Hematopoietic multipotent progenitor cell treated with erythropoietin and hydrocortisone succinate and interleukin-3 and kit ligand, for 4 days (in vitro differentiated cells): ENCODE measurements around the gene NR2F1-AS1.
A peak's percentile ranks its signal among the peaks of the same experiment; 100 is the strongest.

Source experiments
- DNase-seq: peaks from one replicate; pipeline ENCODE4 v3.0.0-alpha.2; 2015

The NR2F1-AS1 gene

DNA sequence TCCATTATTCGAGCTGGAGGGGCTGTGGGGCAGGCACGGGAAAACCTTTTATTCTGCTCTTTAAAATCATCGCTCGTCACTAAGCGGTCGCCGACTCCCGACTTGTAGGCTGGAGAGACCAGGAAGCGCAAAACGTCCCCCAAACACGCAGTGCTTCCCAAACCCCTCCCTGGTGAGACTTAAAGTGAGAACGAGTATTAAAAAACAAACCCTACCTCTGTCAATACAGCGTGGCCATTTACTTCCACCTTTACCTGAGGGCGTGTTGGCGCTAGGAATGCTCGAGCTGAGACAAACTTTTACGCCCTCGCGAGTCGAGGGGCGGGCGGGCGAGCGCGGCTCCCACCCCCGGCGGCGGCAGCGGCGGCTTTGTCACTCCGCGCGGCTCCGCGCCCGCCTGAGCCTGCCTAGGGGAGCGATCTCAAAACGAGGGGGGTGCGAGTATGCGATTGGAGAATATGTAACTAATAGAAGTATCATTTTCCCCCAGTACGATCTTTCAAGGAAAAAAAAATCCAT, at the start of gene NR2F1-AS1:
TSS of gene NR2F1-AS1 (minus strand) at position 293 of the 519 bp plus-strand sequence.
- no peak for DNase-seq

DNA sequence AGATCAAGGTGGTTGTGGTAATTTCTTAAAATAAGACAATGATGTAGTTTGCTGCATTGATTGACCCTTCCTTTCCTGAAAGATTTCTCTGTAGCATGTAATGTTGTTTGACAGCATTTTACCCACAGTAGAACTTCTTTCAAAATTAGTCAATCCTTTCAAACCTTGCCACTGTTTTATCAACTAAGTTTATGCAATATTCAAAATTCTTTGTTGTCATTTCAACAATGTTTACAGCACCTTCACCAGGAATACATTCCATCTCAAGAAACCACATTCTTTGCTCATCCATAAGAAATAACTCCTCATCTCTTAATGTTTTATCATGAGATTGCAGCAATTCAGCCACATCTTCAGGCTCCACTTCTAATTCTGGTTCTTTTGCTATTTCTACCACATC, 45.8 kb upstream of the NR2F1-AS1 start:
- no peak for DNase-seq

DNA sequence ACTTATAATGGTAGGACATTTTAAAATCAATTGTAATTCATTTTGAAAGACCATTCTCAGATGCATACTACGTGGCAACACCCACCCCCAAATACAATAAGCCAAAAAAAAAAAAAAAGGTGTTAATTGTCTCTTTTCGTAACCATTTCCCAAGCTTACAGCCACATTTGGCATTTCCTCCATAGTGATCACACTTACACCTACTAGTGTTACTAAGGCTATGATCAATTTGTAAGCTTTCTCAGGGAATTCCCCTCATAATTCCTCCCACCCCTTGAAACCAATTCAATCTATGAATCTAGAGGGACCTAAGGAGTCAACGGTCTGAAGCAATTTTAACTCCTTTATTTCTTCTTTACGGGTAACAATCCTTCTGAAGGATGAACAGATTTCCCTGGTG, 42.1 kb upstream of the NR2F1-AS1 start:
- no peak for DNase-seq

DNA sequence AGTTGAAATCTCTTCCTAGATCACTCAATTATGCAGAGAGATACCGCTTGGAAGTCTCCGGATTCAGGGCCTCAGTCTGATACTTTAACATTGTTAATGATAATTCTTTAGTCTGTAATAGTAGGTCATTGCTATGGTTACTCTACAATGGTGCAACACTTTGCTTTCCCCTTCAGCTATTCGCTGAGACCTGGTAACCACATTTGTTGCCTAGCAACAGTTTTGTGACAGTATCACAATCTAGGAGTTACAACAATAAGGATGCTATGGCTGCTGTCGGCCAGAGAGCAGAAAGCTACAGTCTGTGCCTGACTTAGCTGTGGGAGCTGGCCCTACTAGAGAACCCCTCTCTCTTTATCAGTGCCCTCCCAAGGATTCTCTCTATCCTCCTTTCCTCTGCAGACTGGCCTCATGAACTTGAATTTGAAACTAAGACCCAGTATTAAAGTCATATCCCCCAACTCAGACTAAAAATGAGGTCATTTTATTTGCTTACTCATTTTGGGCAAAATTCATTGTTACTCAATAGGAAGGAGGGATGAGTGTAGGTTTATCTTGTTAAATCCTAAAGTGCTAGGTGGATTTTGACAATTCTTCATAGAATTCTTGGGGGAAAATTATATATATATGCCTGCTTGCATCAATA, 41.3 kb upstream of the NR2F1-AS1 start:
- peak; percentile 57 for DNase-seq

DNA sequence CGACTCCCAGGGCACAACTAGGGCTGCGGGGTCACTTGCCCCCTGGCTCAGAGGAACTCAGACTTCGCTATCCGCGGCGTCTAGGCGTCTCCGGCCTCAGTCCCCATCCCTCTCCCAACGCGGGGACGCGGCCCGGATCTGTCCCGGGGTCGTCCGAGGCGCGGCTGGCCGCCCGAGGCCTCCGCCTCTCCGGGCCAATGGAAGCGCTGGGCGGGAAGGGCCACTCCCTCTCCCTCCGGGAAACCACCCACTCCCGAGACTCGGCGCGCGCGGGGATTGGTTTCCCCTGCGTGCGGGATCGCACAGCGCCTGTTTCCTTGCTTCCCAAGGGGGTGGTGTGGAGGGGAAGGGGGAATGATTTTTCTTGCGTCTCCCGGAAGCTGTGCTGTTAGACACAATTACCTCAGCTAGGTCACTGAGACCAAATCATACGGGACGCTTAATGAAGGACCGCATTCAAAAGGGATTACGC, 40.3 kb upstream of the NR2F1-AS1 start:
- DNase-seq = peak; percentile 50

DNA sequence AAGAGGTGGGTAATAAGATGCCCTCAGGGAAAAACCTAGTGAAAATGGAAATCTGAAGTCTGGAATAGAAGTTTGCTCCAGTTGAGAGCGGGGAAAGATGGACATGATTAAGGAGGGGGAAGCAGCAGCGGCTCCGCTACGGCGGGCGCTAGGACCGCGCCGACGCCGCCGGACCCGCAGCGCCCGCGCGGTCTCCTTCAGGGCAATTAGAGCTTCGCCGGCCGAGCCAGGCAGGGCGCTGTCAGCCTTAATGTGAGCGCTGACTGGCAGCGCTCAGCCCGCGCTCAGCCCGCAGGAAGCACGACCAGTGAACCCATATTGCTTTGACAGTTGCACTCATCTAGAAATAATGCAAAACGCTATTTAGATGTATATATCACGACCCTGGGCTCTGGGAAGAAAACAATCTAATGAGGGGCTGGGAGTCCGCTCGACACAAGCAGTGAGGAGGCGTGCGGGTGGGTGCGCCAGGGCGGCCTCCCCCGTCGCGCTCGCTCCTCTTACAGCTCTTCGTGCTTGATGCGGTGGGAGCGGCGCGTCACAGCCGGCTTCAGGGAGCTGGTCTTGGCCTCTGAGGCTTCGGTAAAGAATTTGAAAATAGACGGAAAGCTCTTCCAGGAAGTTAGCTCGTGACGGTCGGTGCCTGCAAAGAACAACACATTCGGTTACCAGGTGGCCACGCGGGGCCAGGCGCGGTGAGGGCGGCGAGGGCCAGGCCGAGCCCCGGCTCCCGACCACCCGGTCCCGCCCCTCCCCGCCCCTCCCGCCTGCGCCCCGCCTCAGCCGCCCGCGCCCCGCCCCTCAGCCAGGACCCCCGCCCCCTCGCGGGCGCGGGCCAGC, 39.7 kb upstream of the NR2F1-AS1 start:
- peak; percentile 90 for DNase-seq

DNA sequence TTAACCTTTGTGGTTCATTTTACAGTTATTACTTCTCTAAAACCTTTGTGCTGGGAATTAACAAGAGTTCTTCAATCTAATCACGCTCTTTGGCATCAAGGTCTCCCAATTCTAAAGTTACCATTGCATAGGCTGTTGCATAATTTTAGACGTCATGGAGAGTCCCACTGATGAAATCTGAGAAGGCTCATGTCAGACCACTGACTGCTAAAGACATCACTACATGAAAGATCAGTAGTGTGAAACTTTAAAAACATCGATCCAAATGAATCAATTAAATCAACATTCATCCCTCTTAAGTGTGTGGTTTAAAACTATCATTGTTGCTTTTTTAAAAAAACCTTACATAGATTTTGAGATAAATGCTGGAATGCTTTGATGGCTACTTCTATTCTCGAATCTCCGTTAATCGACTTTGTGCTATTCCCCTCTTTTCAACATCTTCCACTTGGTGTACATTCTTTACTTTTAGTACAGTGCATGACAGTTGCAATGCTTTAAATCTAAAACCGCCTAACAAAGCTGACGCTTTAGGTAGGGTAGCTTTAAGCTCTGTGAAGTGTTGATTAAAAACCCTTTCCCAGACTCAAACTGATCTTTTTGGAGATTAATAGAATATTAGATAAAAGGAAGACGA, 35.6 kb upstream of the NR2F1-AS1 start:
- DNase-seq = no peak

DNA sequence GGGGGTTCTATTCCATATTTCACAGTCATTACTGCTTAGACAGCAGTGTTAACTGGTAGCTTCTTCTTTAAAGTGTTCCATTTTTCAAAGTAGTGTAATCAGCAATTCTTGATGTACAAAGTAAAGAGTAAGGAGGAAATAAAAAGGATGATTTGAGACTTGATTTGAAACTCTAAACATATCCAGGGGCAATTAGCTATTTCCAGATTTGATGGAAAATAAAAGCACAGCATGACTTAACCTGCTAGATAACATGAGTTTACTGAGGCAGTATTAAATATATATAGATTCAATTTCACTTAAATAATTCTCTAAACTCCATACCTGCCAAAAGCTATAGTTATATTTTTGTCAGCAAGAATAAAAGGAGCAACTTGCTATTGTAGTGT, 31.8 kb upstream of the NR2F1-AS1 start:
- DNase-seq = no peak

DNA sequence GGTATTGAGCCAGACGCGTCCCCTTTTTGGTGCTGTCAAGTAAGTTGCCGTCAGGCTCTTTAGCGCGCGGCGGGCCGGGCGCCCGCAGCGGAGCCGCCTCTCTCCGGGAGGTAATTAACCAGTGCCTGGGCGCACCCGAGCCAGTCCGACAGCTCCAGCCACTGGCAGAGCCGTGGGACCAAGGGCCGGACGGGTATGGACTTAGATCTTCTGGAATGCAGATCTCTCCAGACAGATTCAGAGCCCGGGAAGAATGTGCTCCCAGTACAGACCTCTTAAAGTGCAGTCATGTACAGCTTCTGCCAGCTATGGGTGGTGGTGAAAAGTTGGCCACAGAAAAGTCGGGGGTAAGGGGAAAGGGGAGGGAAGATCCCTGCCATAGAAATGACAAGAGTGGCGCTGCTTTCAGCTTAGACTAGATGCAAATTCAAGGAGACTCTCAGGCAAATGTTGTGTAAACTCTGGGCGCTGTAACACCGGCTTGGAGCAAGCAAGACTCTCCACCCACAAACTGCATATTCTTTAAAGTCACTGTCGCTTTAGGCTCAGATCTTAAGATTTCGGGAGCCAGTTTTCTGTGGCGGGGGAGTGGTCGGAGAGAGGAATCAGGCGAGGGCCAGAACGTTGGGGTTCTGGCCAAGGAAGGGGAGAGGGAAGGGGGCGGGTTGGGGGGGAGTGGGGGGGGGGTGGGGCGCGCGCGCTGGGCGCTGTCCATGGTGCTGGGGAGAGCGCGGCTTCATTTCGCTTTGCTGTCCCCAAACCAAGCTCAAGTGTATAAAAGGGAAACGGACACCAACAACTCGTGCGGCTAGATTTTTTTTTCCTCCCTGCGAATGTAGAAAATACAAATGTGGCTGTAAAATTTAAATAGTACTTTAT, 31.2 kb upstream of the NR2F1-AS1 start:
- peak; percentile 51 for DNase-seq

DNA sequence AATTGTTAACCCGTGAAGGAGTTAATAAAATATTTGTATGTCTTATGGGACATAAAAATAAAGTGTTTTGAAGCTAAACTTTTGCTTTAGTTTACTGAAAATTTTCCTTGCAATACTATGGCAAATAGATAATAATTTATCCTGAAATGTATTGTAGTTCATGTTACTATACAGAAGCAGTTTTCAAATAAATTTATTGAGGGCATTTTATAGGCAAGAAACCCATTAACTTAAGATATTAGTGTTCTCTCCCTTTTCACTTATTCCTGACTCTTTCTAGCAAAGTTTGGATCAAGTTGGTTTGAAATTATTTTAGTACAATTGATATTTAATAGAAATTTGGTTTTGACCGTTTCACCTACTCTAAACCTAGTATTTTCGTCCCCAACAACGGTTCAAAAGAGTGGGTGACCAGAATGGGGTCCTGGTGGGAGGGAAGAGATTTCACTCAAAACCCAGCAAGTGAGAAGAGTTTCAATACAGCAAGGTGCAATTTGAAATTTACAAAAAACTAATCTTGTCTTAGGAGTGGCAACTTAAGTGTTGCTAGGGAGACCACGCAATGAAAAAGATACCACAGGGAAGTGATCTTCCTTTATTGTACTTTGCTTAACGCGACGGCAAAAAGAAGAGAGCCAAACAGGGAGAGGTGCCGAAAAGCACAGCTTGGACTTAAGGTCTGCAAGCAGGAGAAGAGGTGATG, 30.4 kb upstream of the NR2F1-AS1 start:
- no peak for DNase-seq

DNA sequence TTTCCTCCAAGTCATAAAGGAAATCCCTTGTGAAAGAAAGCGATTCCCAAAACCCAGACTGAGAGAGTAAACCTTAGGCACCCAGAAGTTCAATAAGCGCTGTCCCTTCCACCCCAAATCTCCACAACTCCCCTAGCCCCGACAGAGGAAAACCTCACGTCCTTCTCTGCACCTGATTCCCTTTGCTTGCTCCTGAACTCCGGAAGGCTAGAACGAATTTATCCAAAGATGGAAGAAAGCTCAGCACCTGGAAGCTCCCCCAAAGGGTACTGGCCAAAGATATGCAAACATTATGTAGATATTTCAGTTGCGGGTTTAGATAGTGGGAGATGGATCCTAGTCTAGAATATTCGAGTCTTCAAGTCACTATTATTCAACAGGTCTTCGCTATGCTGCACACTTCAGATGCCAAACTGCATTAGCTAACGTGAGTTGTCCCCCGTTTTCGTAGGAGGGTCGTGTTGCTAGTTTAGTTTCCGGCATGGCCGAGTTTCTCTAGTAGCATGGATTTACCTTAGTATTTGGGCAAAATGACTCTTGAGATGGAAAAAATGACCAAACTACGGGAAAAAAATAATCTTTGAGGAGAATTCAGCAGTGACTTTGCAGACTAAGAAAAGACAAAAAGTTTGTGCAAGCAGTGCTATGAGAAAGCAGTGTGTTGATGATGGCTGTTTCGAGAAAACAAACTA, 29.7 kb upstream of the NR2F1-AS1 start:
- DNase-seq = no peak

DNA sequence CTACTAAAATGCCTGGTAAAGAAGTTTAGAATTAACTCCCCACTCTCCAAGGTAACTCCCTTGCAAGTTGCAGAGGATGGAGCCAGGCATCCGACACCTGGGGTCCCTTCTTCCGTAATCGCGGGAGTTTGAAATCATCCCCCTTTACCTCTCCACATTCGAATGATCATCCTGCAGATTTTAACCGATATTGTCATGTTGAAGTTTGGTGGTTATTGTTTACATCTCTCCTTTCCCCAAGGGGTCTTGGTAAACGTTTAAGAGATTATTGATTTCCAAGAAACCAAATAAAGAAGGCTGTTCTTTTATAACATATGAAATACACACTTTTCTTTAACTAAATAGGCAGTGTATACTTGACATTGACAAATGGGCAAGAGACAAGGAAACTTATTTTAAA, 28.7 kb upstream of the NR2F1-AS1 start:
- no peak for DNase-seq

DNA sequence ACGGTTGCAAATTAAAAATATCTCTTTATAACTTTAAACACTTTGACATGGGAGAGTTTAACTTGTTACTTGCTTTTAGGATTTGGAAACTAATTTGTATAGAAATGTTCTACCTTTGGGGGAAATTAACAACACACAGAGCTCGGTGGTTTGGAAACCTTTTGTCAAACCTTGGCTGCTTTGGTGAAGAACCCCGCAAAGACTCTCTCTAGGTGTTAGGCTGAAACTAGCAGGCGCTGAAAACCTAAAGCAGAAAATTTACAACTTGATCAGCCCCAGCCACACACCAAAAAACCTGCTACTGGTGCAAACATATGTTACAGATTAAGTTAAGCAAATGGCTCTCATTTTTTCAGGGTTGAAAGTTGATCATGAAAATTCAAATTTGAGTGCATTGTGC, 27.8 kb upstream of the NR2F1-AS1 start:
- no peak for DNase-seq

DNA sequence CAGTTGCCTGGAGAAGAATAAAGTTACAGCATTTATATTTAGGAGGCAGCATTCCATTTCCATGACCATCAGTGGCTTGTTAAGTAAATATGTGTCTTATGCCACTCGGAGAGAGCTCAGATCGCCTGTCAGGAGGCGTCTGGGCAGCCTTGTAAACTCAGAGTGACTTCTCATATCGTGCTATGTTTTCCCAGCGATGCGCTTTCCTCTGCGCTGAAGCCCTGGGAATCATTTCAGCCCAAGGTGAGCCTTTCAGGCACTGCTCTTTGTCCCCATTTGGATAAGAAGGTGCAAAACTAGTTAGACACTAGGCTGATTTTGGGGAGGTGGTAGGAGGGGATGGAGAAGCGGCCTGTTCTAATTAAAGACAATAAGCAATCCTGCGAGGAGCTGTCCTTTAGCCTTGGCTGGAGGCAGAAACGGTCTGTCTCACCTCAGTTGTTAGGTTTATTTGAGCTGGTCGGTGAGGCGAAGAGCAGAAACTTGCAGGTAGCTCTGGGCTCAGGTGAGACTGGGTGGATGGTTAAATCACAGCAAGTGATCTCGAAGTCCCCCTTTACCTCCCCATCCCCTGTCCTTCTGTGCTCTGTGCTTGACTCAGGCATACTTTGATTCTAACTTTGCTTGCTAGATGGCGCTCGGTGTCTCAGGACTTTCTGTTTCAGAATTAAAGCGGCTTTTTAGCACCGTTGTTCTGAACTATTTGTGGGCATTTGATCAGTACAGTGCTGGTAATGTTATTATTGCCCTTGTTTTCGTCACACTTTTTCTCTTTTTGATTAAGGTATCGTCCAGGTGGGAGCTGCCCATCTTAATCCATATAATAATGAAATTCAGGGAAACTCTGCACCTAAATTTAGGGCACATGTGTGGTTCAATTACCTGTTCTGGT, 26.6 kb upstream of the NR2F1-AS1 start:
- DNase-seq = peak; percentile 78

DNA sequence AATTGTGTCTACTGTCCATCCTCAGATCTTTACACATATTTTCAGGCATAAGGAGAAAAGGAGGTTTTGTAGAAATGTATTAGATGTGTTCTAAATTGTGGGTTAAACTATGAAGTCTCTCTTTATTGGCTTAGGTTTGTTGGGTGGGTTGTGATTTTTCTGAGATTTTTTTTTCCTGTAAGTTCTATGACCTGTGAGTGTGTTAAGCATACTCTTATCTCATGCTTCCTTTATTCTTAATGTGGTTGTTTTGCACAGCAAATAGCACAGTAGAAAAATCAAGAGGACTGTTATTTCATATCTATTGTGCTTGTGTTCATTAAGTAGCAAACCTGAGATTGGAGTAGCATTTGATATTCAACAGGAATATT, 25.3 kb upstream of the NR2F1-AS1 start:
- DNase-seq = no peak

DNA sequence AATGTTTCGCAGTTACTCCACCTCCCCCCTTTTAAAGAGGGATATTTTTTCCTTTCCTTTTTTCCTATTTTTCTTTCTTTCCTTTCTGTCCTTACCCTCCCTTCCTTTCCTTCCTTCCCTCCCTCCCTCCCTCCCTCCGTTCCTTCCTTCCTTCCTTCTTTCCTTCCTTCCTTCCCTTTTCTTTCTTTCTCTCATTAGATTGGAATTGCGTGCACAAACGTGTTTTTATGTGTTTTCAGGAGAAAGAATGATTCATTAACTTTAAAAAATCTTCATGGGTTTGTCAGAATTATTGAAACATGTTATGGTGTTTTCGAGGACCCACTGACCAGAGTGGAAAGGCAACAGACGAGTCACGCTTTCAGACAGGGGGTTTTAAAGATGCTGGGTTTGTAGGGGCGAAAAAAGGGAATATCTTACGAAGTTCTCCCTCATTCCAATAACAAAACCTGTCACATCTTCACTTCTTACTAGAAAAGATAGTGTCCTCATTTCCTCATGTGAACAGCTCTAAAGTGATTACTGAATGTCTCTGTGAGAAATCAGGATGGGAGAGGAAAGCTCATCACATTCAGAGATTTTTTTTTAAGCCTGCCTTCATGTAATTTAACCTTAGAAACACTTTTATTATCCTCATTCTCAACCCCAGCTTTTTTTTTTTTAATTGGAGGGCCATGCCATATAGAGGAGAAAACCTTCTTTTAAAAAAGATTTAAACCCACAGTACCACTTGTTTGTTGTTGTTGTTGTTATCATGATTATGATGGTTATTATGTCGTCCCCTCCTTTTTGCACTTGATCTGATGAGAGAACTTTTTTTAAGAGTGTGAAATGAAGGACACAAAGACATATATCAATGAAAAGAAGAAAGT, 23.9 kb upstream of the NR2F1-AS1 start:
- no peak for DNase-seq

DNA sequence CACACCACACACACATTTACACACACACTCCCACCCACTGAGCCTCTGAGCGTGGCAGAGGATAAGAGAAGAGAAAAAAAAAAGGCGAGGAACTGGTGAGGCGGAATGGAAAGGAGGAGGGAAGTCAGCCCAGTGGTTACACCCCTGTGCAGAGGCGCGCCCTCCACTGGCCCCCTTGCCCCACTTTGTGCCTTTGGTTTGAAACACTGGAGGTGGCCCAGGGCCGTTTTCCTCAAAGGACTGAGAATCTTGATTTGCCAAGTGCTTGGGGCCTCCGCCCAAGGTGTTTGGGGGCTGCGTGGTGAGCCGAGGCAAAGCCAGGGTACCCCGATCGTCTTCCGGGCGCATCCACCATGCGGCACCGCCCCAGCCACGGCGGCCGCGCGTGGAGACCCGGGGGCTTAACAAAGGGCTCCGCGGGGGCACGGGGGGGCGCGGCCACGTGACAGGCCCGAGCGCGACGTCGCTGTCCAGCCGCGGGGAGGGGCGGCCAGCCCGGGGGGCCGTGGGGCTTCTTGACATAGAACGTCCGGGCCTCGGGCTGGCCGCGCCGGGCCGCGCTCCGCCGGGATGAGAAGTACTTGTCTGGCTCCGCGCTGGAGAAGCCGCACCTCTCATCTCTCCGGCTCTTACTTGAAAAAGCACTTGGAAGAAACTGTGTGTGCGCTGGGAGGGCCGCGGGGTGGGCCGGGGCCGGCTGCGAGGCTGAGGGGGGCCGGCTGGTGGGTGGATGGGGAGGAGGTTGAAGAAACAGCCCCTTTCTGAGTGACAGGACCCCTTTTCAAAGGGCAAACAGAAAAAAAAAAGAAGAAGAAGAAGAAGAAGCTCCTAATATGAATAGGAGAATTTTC, 23.0 kb upstream of the NR2F1-AS1 start:
- no peak for DNase-seq

DNA sequence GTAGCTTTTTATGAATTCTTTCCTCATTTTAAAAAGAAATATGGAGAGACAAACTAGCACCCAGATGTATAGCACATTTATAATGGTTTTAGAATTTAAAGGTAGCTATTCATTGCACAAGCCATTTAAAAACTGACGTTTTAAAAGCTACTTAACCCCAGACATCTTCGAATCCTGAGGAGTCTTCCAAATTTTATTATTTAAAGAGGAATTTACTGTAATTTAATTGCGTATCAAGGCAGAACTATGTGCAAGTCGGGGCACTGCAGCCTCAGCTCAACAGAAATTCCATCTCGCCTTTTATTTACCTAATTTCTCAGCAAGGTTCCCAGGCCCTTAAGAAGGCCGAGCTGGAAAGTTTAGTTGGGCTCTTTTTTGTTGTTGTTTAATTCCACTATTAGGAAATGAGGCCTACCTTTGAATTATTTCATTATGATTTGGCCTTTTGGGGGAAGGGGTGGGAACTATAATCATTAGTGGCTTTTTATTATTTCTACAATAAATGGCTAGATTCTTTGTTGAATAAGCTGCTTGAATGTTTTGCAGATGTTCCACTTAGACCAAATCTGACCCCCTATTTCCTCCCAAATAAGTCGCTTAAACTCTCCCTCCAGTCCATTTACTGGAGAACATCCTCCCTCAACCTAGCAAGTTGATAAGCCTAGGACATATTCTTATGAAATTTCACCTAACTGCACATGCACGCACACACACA, 22.2 kb upstream of the NR2F1-AS1 start:
- no peak for DNase-seq
